H9 (cell line): ENCODE data around the gene MRC2. TPM values are rescaled to one million over a fixed set of nuclear protein-coding genes. Genes with fewer than 3 reads are reported as not detected.

Experiments
- DNase-seq: peaks from one replicate; pipeline ENCODE4 v3.0.0-alpha.2; 2017
- H2AFZ ChIP-seq: one replicate; pipeline ENCODE4 v1.6.1; 2013; ENCODE audit warnings: mild to moderate bottlenecking, low read length, control low read depth, moderate library complexity
- H2AK5ac ChIP-seq: 2 replicates; pipeline ENCODE4 v1.6.1; 2013; ENCODE audit warnings: low read length, control low read depth, mixed read lengths; ENCODE audit not compliant: insufficient read length
- H2BK120ac ChIP-seq: one replicate; pipeline ENCODE4 v1.6.1; 2013; ENCODE audit warnings: low read depth, mild to moderate bottlenecking, low read length, control low read depth, inconsistent platforms; ENCODE audit not compliant: poor library complexity, severe bottlenecking
- H2BK12ac ChIP-seq: 2 replicates; pipeline ENCODE4 v1.6.1; 2013; ENCODE audit warnings: low read length, control low read depth, mixed read lengths, low read depth; ENCODE audit not compliant: insufficient read length
- H2BK15ac ChIP-seq: 2 replicates; pipeline ENCODE4 v1.6.1; 2013; ENCODE audit warnings: low read depth, low read length, control low read depth
- H2BK20ac ChIP-seq: one replicate; pipeline ENCODE4 v1.6.1; 2013; ENCODE audit warnings: low read depth, mild to moderate bottlenecking, low read length, control low read depth, inconsistent platforms; ENCODE audit not compliant: poor library complexity, severe bottlenecking
- H2BK5ac ChIP-seq: 2 replicates; pipeline ENCODE4 v1.6.1; 2013; ENCODE audit warnings: low read length, control low read depth, mixed read lengths; ENCODE audit not compliant: insufficient read length
- H3K14ac ChIP-seq: 2 replicates; pipeline ENCODE4 v1.6.1; 2013; ENCODE audit warnings: low read length, control low read depth; ENCODE audit not compliant: insufficient read depth
- H3K18ac ChIP-seq: 2 replicates; pipeline ENCODE4 v1.6.1; 2013; ENCODE audit warnings: low read depth, mild to moderate bottlenecking, mixed read lengths, low read length, control low read depth; ENCODE audit not compliant: insufficient read length
- H3K23ac ChIP-seq: 2 replicates; pipeline ENCODE4 v1.6.1; 2013; ENCODE audit warnings: low read length, control low read depth, mixed read lengths, low read depth; ENCODE audit not compliant: insufficient read length
- H3K23me2 ChIP-seq: 2 replicates; pipeline ENCODE4 v1.6.1; 2013; ENCODE audit warnings: low read depth, mild to moderate bottlenecking, mixed read lengths, low read length, control low read depth; ENCODE audit not compliant: insufficient read length, poor library complexity, severe bottlenecking
- H3K27ac ChIP-seq: 2 replicates; pipeline ENCODE4 v1.5.1; 2013; ENCODE audit warnings: low read length, control low read depth, mixed read lengths, low read depth; ENCODE audit not compliant: insufficient read length
- H3K27me3 ChIP-seq: 2 replicates; pipeline ENCODE4 v1.6.1; 2013; ENCODE audit warnings: low read length, control low read depth, inconsistent platforms; ENCODE audit not compliant: insufficient read depth
- H3K4ac ChIP-seq: 2 replicates; pipeline ENCODE4 v1.6.1; 2013; ENCODE audit warnings: low read depth, mild to moderate bottlenecking, control low read depth, inconsistent platforms, low read length, moderate library complexity
- H3K4me1 ChIP-seq: 2 replicates; pipeline ENCODE4 v1.6.1; 2013; ENCODE audit warnings: low read length, control low read depth, inconsistent platforms; ENCODE audit not compliant: insufficient read depth
- H3K4me2 ChIP-seq: 2 replicates; pipeline ENCODE4 v1.6.1; 2013; ENCODE audit warnings: low read length, control low read depth, mixed read lengths; ENCODE audit not compliant: insufficient read length, insufficient read depth
- H3K56ac ChIP-seq: 2 replicates; pipeline ENCODE4 v1.6.1; 2013; ENCODE audit warnings: low read depth, mild to moderate bottlenecking, mixed read lengths, low read length, control low read depth; ENCODE audit not compliant: insufficient read length
- H3K79me1 ChIP-seq: 2 replicates; pipeline ENCODE4 v1.6.1; 2013; ENCODE audit warnings: low read depth, mild to moderate bottlenecking, moderate library complexity, low read length, control low read depth, inconsistent platforms; ENCODE audit not compliant: insufficient read depth, poor library complexity, severe bottlenecking
- H3K79me2 ChIP-seq: 2 replicates; pipeline ENCODE4 v1.6.1; 2013; ENCODE audit warnings: low read length, control low read depth, inconsistent platforms; ENCODE audit not compliant: insufficient read depth
- H3K9ac ChIP-seq: 2 replicates; pipeline ENCODE4 v1.6.1; 2013; ENCODE audit warnings: low read length, control low read depth, mixed read lengths; ENCODE audit not compliant: insufficient read length; ENCODE audit errors: extremely low read depth
- H3K9me3 ChIP-seq: one replicate; pipeline ENCODE4 v1.6.1; 2013; ENCODE audit warnings: low read depth, low read length, inconsistent platforms; ENCODE audit not compliant: control insufficient read depth
- H3T11ph ChIP-seq: one replicate; pipeline ENCODE4 v1.6.1; 2013; ENCODE audit warnings: mild to moderate bottlenecking, low read length, control low read depth, inconsistent platforms
- H4K20me1 ChIP-seq: one replicate; pipeline ENCODE4 v1.6.1; 2013; ENCODE audit not compliant: control insufficient read depth, insufficient read length, insufficient read depth
- H4K5ac ChIP-seq: 2 replicates; pipeline ENCODE4 v1.6.1; 2013; ENCODE audit warnings: low read depth, mild to moderate bottlenecking, mixed read lengths, low read length, control low read depth; ENCODE audit not compliant: insufficient read length
- H4K8ac ChIP-seq: replicated peaks from 2 replicates; pipeline ENCODE4 v1.6.1; 2013; ENCODE audit warnings: low read length, control low read depth, mixed read lengths, low read depth; ENCODE audit not compliant: insufficient read length
- H4K91ac ChIP-seq: 2 replicates; pipeline ENCODE4 v1.6.1; 2013; ENCODE audit warnings: low read depth, mild to moderate bottlenecking, moderate library complexity, mixed read lengths, low read length, control low read depth; ENCODE audit not compliant: insufficient read length
- H3K27ac Mint-ChIP-seq, 3 experiments: 2 replicates in 2 of 3; 3 replicates in 1 of 3; pipeline ENCODE4 v1.8.0; 2020 to 2021; ENCODE audit warnings: mixed read lengths in 3 of 3, mild to moderate bottlenecking in 1 of 3, moderate library complexity in 1 of 3
- H3K27me3 Mint-ChIP-seq: 2 replicates; pipeline ENCODE4 v1.8.0; 2021; ENCODE audit warnings: low read depth, mild to moderate bottlenecking, moderate library complexity, mixed read lengths
- H3K36me3 Mint-ChIP-seq, 3 experiments: 2 replicates in 2 of 3; 3 replicates in 1 of 3; pipeline ENCODE4 v1.8.0; 2020 to 2021; ENCODE audit warnings: low read depth in 3 of 3, mixed read lengths in 3 of 3; ENCODE audit not compliant: insufficient read depth in 1 of 3
- H3K4me1 Mint-ChIP-seq, 2 experiments: 2 replicates each; pipeline ENCODE4 v1.8.0; 2020; ENCODE audit warnings: mixed read lengths in 2 of 2
- H3K4me3 Mint-ChIP-seq, 2 experiments: 2 replicates in 1 of 2; 3 replicates in 1 of 2; pipeline ENCODE4 v1.8.0; 2020 to 2021; ENCODE audit warnings: mild to moderate bottlenecking in 2 of 2, mixed read lengths in 2 of 2, moderate library complexity in 1 of 2
- H3K9me3 Mint-ChIP-seq, 2 experiments: 2 replicates in 1 of 2; 3 replicates in 1 of 2; pipeline ENCODE4 v1.8.0; 2020; ENCODE audit warnings: mild to moderate bottlenecking in 2 of 2, mixed read lengths in 2 of 2, moderate library complexity in 1 of 2
- CTCF ChIP-seq: fragments of 200-600 bp; sonication (generic); conservative IDR thresholded peaks from 3 replicates; pipeline ENCODE4 v1.8.0; 2021; ENCODE audit warnings: antibody characterized with exemption, mild to moderate bottlenecking
- WGBS: extraction: QIAGEN DNeasy Blood & Tissue Kit; methylation state at CpG from one replicate; pipeline ENCODE4 v1.1.7; 2013; ENCODE audit warnings: missing lambda C conversion rate, low lambda C conversion rate, mixed read lengths; ENCODE audit not compliant: insufficient read length; ENCODE audit errors: extremely low coverage; 5-methylcytosine and 5-hydroxymethylcytosine counted together
- total RNA-seq: library from RNA; stranded (reverse); gene quantifications from 2 replicates; pipeline ENCODE4 v1.2.1, GENCODE V29; 2021

MRC2 gene
- total RNA-seq, 1 experiment from 2014 or later = 18.7 TPM

- no peak overlapping the region for H4K91ac ChIP-seq
- H3K79me2 ChIP-seq = no peaks in the 10 kb centered on the region
- H3K9me3 ChIP-seq = no peaks in the 10 kb centered on the region
- no peak overlapping the region for H3K23ac ChIP-seq
- H2AFZ ChIP-seq = no peak overlapping the region
- H2AK5ac ChIP-seq = no peak overlapping the region
- no peak overlapping the region for H2BK15ac ChIP-seq
- no peak overlapping the region for H3K56ac ChIP-seq
- H3K4me1 ChIP-seq = no peaks in the 10 kb centered on the region
- H3K27ac ChIP-seq = no peak overlapping the region
- no CpG with 5 or more reads among the region's 14 CpGs for WGBS
- H2BK5ac ChIP-seq = no peak overlapping the region
- Mint-ChIP-seq H3K9me3 (no peaks in the 10 kb centered on the region), H3K36me3 (peaks cover 0 to 1% (median 0%) of the 10 kb centered on the region in 3 experiments; a peak in 2 of 7 replicates), H3K27me3 (no peaks in the 10 kb centered on the region), H3K27ac (no peak overlapping the region), H3K4me3 (no peak overlapping the region), H3K4me1 (peaks cover 0 to 21% of the 10 kb centered on the region in 2 experiments; a peak in 2 of 4 replicates)
- H3T11ph ChIP-seq = no peak overlapping the region
- H3K4me2 ChIP-seq = no peak overlapping the region
- no peaks in the 10 kb centered on the region for H3K79me1 ChIP-seq
- no peak overlapping the region for H3K18ac ChIP-seq
- peaks cover 2% of the 10 kb centered on the region for H4K20me1 ChIP-seq
- H2BK120ac ChIP-seq = no peak overlapping the region
- H3K14ac ChIP-seq = no peak overlapping the region
- H3K4ac ChIP-seq = no peak overlapping the region
- TF ChIP-seq CTCF = peak; percentile 68
- no peaks in the 10 kb centered on the region for H3K23me2 ChIP-seq
- no peaks in the 10 kb centered on the region for H3K27me3 ChIP-seq
- no peak overlapping the region for H2BK20ac ChIP-seq
- H4K8ac ChIP-seq = no peak overlapping the region
- H4K5ac ChIP-seq = no peak overlapping the region
- H2BK12ac ChIP-seq = no peak overlapping the region
- no peak overlapping the region for H3K9ac ChIP-seq
- peak; percentile 86 for DNase-seq
These were observed 65.4 kb downstream of the MRC2 start for GRCh38 chr17:62692721-62693431.
